ENCODE data around the gene TIMM44. TPM values are rescaled to one million over a fixed set of nuclear protein-coding genes. Genes with fewer than 3 reads are reported as not detected.

The TIMM44 gene
- polyA plus RNA-seq, 1 donor (not counting 4 experiments of a cell fraction or from before 2014, with no cell fraction given): 34.8 TPM

GRCh38 chr19:7926021-7926726 lies 17.3 kb downstream of the TIMM44 start, which contains the start of gene CTXN1:
TSS of gene CTXN1 (minus strand) at chr19:7926135. CDS start at chr19:7925538, 597 bp downstream.
- Histone ChIP-seq H3K9me3 (ENCODE audit: control insufficient read depth, low read depth, low read length) (no peaks in the 10 kb centered on the region), H4K20me1 (ENCODE audit: control insufficient read depth, extremely low read depth, insufficient read depth, low read length) (no peaks in the 10 kb centered on the region), H3K4me1 (ENCODE audit: control insufficient read depth, extremely low read depth, insufficient read depth, low read length) (peaks cover 30% of the 10 kb centered on the region), H3K36me3 (ENCODE audit: control insufficient read depth in 2 of 2, extremely low read depth in 1 of 2, insufficient read depth in 2 of 2, low read length in 2 of 2) (peaks cover 12% of the 10 kb centered on the region in 2 experiments), H3K9ac (ENCODE audit: control insufficient read depth, extremely low read depth, insufficient read depth, low read length) (no peak within 1 kb of the TSS), H3K4me2 (ENCODE audit: control insufficient read depth, extremely low read depth, insufficient read depth, low read depth, low read length) (peak within 1 kb of the TSS; percentile 62), H3K79me2 (ENCODE audit: control insufficient read depth, insufficient read depth, low read length) (no peaks in the 10 kb centered on the region), H3K27ac (ENCODE audit: control insufficient read depth, insufficient read depth, low read length) (no peak within 1 kb of the TSS), H3K27me3 (ENCODE audit: control insufficient read depth, extremely low read depth, insufficient read depth, low read length) (no peaks in the 10 kb centered on the region), H2AFZ (ENCODE audit: control insufficient read depth, low read length) (no peak within 1 kb of the TSS), H3K9me1 (ENCODE audit: control insufficient read depth, extremely low read depth, insufficient read depth, low read length) (peaks cover 3% of the 10 kb centered on the region), H3K4me3 (ENCODE audit: control insufficient read depth in 2 of 3, extremely low read depth in 1 of 3, insufficient read depth in 2 of 3, low read depth in 1 of 3, low read length in 3 of 3) (peak within 1 kb of the TSS in 2 of 3 experiments; percentile 33 to 49)
- dilution Hi-C loops (cut with MboI; ENCODE audit: extremely low pct_ligation_motif_present, low sequenced_read_pairs): no loop called here
- DNase-seq (ENCODE audit: low read depth, low spot score) (no peak), FAIRE-seq (no peak)
- TF ChIP-seq CTCF (optimal IDR thresholded peaks at IDR 0.05 in 1 of 3, IDR thresholded peaks at IDR 0.05 in 1 of 3, conservative IDR thresholded peaks at IDR 0.05 in 1 of 3; ENCODE audit: extremely low read depth in 1 of 3, insufficient read depth in 2 of 3, low read length in 3 of 3) (no peak), EZH2 (IDR thresholded peaks at IDR 0.05; ENCODE audit: low read length) (no peak)

GRCh38 chr19:7925171-7925851 lies 18.2 kb downstream of the TIMM44 start:
- no peak for DNase-seq (ENCODE audit: low read depth, low spot score)
- TF ChIP-seq EZH2 (IDR thresholded peaks at IDR 0.05; ENCODE audit: low read length) (no peak), CTCF (optimal IDR thresholded peaks at IDR 0.05 in 1 of 3, IDR thresholded peaks at IDR 0.05 in 1 of 3, conservative IDR thresholded peaks at IDR 0.05 in 1 of 3; ENCODE audit: extremely low read depth in 1 of 3, insufficient read depth in 2 of 3, low read length in 3 of 3) (peak; percentile 58 to 92 (median 83))
- peak overlapping the region in 2 of 3 experiments; percentile 33 to 49 for H3K4me3 ChIP-seq (ENCODE audit: control insufficient read depth in 2 of 3, extremely low read depth in 1 of 3, insufficient read depth in 2 of 3, low read depth in 1 of 3, low read length in 3 of 3)
- dilution Hi-C loops (cut with MboI; ENCODE audit: extremely low pct_ligation_motif_present, low sequenced_read_pairs): no loop called here
- no peaks in the 10 kb centered on the region for H3K27me3 ChIP-seq (ENCODE audit: control insufficient read depth, extremely low read depth, insufficient read depth, low read length)
- peak overlapping the region; percentile 62 for H3K4me2 ChIP-seq (ENCODE audit: control insufficient read depth, extremely low read depth, insufficient read depth, low read depth, low read length)
- no peaks in the 10 kb centered on the region for H3K79me2 ChIP-seq (ENCODE audit: control insufficient read depth, insufficient read depth, low read length)
- H3K9me1 ChIP-seq (ENCODE audit: control insufficient read depth, extremely low read depth, insufficient read depth, low read length): peaks cover 3% of the 10 kb centered on the region
- H3K27ac ChIP-seq (ENCODE audit: control insufficient read depth, insufficient read depth, low read length): no peak overlapping the region
- H3K9me3 ChIP-seq (ENCODE audit: control insufficient read depth, low read depth, low read length): no peaks in the 10 kb centered on the region
- no peaks in the 10 kb centered on the region for H4K20me1 ChIP-seq (ENCODE audit: control insufficient read depth, extremely low read depth, insufficient read depth, low read length)
- no peak overlapping the region for H3K9ac ChIP-seq (ENCODE audit: control insufficient read depth, extremely low read depth, insufficient read depth, low read length)
- H2AFZ ChIP-seq (ENCODE audit: control insufficient read depth, low read length): no peak overlapping the region
- peak; percentile 29 for FAIRE-seq
- peaks cover 31% of the 10 kb centered on the region for H3K4me1 ChIP-seq (ENCODE audit: control insufficient read depth, extremely low read depth, insufficient read depth, low read length)
- H3K36me3 ChIP-seq (ENCODE audit: control insufficient read depth in 2 of 2, extremely low read depth in 1 of 2, insufficient read depth in 2 of 2, low read length in 2 of 2): peaks cover 5 to 8% of the 10 kb centered on the region in 2 experiments
